Esophagus (tissue), 2 donors: Measurements from ENCODE around the gene FAM120AOS. TPM values are rescaled to one million over a fixed set of nuclear protein-coding genes. Genes with fewer than 3 reads are reported as not detected.
A peak's percentile ranks its signal among the peaks of the same experiment; 100 is the strongest.

Experiments used
- H3K27ac ChIP-seq, 2 donors: one replicate each; pipeline ENCODE4 v1.5.1; 2013; ENCODE audit warnings: low read depth in 2 of 2, mild to moderate bottlenecking in 2 of 2, inconsistent platforms in 1 of 2, low read length in 1 of 2, moderate library complexity in 1 of 2
- H3K27me3 ChIP-seq, 2 donors: one replicate each; pipeline ENCODE4 v1.6.1; 2013; ENCODE audit warnings: low read length in 2 of 2, control low read depth in 1 of 2, mild to moderate bottlenecking in 1 of 2; ENCODE audit not compliant: insufficient read depth in 2 of 2, control insufficient read depth in 1 of 2
- H3K36me3 ChIP-seq, 2 donors: one replicate each; pipeline ENCODE4 v1.6.1; 2013; ENCODE audit warnings: low read length in 1 of 2; ENCODE audit not compliant: control insufficient read depth in 2 of 2, insufficient read depth in 2 of 2
- H3K4me1 ChIP-seq, 2 donors: one replicate each; pipeline ENCODE4 v1.6.1; 2013; ENCODE audit warnings: low read length in 1 of 2; ENCODE audit not compliant: control insufficient read depth in 2 of 2, insufficient read depth in 2 of 2
- H3K4me3 ChIP-seq, 2 donors: one replicate each; pipeline ENCODE4 v1.5.1; 2013; ENCODE audit warnings: low read length in 2 of 2, mild to moderate bottlenecking in 2 of 2, low read depth in 1 of 2, moderate library complexity in 1 of 2
- H3K9me3 ChIP-seq, 2 donors: one replicate each; pipeline ENCODE4 v1.6.1; 2013; ENCODE audit warnings: mild to moderate bottlenecking in 2 of 2, low read depth in 1 of 2, low read length in 1 of 2, moderate library complexity in 1 of 2; ENCODE audit not compliant: control insufficient read depth in 2 of 2, insufficient read depth in 1 of 2
- WGBS, 2 donors: extraction: QIAGEN DNeasy Blood & Tissue Kit; methylation state at CpG; one replicate each; pipeline ENCODE4 v1.1.7; 2013; 5-methylcytosine and 5-hydroxymethylcytosine counted together
- polyA plus RNA-seq, 2 donors: library from polyadenylated mRNA; stranded (reverse); fragments of 200-250 nt; gene quantifications; one replicate each; pipeline ENCODE4 v1.2.3, GENCODE V29; 2013
- donor health status: healthy with polysubstance abuse.
- donor health status: Bipolar disorder and iron deficiency.

Gene FAM120AOS
- polyA plus RNA-seq, 2 donors: 19.6 to 23.7 TPM

DNA sequence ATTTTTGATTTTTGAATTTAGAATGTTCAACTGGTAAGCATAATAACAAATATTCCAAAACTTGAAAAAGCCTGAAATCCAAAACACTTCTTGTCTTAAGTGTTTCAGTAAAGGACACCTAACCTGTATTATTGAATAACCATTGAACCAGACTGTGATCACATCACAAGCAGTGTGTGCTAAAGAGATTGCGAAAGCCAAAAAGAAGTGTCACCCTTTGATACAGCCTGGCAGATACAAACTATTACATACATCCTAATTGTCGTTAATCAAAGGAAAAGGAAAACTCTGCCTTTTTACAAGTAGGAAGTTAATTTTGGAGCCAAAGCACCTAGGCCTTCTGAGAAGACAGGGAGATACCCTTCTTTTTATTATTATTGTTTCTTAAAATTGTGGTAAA is 8.4 kb upstream of the FAM120AOS start:
- Histone ChIP-seq H3K4me1 (peaks cover 0 to 6% of the 10 kb centered on the region in 2 donors), H3K27me3 (no peaks in the 10 kb centered on the region), H3K4me3 (no peak overlapping the region), H3K9me3 (no peaks in the 10 kb centered on the region), H3K27ac (no peak overlapping the region), H3K36me3 (no peaks in the 10 kb centered on the region)
- 70 to 77% methylated on average over 2 of the region's 2 CpGs for WGBS, 2 donors

DNA sequence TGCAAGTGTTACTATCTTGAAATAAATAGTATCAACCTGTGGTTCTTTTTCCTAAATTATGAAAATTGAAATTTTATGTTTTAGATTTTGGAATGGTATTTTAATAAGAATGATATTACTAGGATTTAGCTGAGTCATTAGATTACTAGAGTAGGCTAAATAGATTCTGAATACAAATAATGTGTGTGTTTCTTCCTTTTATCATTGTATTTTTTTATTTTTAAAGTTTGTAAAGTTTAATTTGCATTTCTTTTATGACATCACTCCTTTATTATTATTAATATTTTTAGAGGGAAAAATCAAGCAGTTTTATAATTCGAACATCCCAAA is 8.0 kb upstream of the FAM120AOS start:
- peaks cover 0 to 3% of the 10 kb centered on the region in 2 donors for H3K4me1 ChIP-seq
- H3K27me3 ChIP-seq: no peaks in the 10 kb centered on the region
- H3K27ac ChIP-seq: no peak overlapping the region
- WGBS, 2 donors: 92 to 97% methylated on average over 1 of the region's 1 CpG
- no peak overlapping the region for H3K4me3 ChIP-seq
- no peaks in the 10 kb centered on the region for H3K9me3 ChIP-seq
- H3K36me3 ChIP-seq: no peaks in the 10 kb centered on the region

DNA sequence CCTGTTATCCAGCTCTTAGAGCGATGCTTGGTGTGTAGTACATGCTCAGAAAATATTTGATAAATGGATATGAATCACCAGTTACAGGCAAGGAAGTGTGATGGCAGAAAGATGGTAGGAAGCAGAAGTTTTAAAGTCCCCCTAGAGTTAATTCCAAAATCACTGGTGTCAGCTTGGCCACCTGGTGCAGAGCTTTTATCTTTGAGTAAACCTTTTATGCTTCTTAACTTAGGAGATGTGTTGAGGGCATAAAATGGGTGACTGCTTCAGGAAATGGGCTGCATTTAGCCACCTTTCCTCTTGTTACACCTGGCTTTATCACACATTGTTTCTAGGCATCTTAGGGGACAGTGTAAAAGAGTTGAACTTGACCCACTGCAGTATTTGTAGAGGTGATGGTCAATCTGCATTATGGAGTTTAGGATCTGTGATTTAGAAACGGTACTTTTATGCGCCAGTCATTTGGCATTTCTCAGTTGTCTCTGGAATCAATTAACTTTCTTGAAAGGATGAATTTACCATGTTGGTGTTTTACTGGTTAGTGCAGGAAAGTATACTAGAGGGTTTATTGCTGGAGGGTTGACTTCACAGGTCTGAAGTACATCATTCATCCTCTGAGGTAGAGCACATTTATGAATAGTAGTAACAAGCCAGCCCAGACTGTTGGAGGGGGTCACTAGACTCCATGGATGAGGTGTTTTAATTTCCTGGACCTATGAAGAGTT is 7.5 kb upstream of the FAM120AOS start:
- Histone ChIP-seq H3K36me3 (no peaks in the 10 kb centered on the region), H3K27me3 (no peaks in the 10 kb centered on the region), H3K4me3 (no peak overlapping the region), H3K4me1 (peaks cover 0 to 2% of the 10 kb centered on the region in 2 donors), H3K27ac (no peak overlapping the region), H3K9me3 (no peaks in the 10 kb centered on the region)
- WGBS, 2 donors: 90 to 91% methylated on average over 3 of the region's 3 CpGs

GRCh38 chr9:93459432-93459847 is 6.1 kb upstream of the FAM120AOS start:
- H3K36me3 ChIP-seq: no peaks in the 10 kb centered on the region
- H3K4me1 ChIP-seq: peaks cover 0 to 2% of the 10 kb centered on the region in 2 donors
- H3K27ac ChIP-seq: no peak overlapping the region
- H3K27me3 ChIP-seq: no peaks in the 10 kb centered on the region
- no peak overlapping the region for H3K4me3 ChIP-seq
- H3K9me3 ChIP-seq: no peaks in the 10 kb centered on the region

- WGBS, 2 donors: 73 to 82% methylated on average over 4 of the region's 4 CpGs
- Histone ChIP-seq H3K27me3 (no peaks in the 10 kb centered on the region), H3K36me3 (no peaks in the 10 kb centered on the region), H3K27ac (no peak overlapping the region), H3K9me3 (no peaks in the 10 kb centered on the region), H3K4me3 (no peak overlapping the region), H3K4me1 (peaks cover 0 to 2% of the 10 kb centered on the region in 2 donors)
Observed at GRCh38 chr9:93458712-93459111, 5.3 kb upstream of the FAM120AOS start.

DNA sequence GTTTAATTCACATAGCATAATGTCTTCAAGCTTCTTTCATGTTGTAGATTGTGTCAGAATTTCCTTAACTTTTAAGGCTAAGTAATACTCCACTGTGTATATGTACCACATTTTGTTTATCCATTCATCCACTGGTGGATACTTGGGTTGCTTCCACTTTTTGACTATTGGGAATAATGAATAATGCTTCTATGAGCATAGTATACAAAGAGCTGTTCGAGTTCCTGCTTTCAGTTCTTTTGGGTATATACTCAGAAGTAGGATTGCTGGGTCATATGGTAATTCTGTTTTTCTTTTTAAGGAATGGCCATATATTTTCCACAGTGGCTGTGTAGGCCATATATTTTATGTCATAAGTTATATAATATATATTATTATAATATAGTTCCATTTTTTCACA is 3.6 kb upstream of the FAM120AOS start:
- no peak overlapping the region for H3K4me3 ChIP-seq
- no peaks in the 10 kb centered on the region for H3K27me3 ChIP-seq
- H3K27ac ChIP-seq: no peak overlapping the region
- no peaks in the 10 kb centered on the region for H3K9me3 ChIP-seq
- H3K36me3 ChIP-seq: no peaks in the 10 kb centered on the region
- 71 to 81% methylated on average over 1 of the region's 1 CpG for WGBS, 2 donors
- peaks cover 0 to 2% of the 10 kb centered on the region in 2 donors for H3K4me1 ChIP-seq

- Histone ChIP-seq H3K4me1 (peaks cover 0 to 2% of the 10 kb centered on the region in 2 donors), H3K4me3 (no peak overlapping the region), H3K36me3 (no peaks in the 10 kb centered on the region), H3K27ac (no peak overlapping the region), H3K27me3 (no peaks in the 10 kb centered on the region), H3K9me3 (no peaks in the 10 kb centered on the region)
- 35 to 51% methylated on average over 2 of the region's 2 CpGs for WGBS, 2 donors
Observed at GRCh38 chr9:93456504-93456903, 3.1 kb upstream of the FAM120AOS start.

DNA sequence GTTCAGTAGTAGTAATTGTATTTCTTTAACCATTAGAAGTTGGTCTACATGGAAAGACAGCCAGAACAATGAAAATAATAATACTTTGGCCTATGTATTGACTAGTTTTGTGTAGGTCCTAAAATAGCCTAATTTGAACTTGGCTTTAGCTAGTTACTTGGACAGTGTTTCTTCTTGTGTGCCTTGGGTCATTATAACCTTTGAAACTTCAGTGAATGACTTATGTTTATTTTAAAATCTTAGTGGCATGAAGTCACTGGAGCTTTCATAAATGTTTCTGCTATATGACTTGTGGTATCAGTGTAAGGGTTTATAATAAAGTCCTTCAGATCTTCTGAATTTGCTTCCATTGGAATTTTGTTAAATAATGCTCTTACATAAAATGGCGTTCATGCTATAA is 2.6 kb upstream of the FAM120AOS start:
- Histone ChIP-seq H3K27ac (no peak overlapping the region), H3K9me3 (no peaks in the 10 kb centered on the region), H3K27me3 (no peaks in the 10 kb centered on the region), H3K4me1 (peaks cover 0 to 2% of the 10 kb centered on the region in 2 donors), H3K4me3 (no peak overlapping the region), H3K36me3 (no peaks in the 10 kb centered on the region)
- 84 to 95% methylated on average over 1 of the region's 1 CpG for WGBS, 2 donors

GRCh38 chr9:93452710-93453046 is 703 bp downstream of the FAM120AOS start:
- 0 to 1% methylated on average over 10 of the region's 10 CpGs for WGBS, 2 donors
- peak overlapping the region; percentile 94 to 100 for H3K27ac ChIP-seq
- no peaks in the 10 kb centered on the region for H3K9me3 ChIP-seq
- no peaks in the 10 kb centered on the region for H3K27me3 ChIP-seq
- H3K4me1 ChIP-seq: peaks cover 0 to 2% of the 10 kb centered on the region in 2 donors
- peaks cover 3 to 8% of the 10 kb centered on the region in 2 donors for H3K36me3 ChIP-seq
- H3K4me3 ChIP-seq: peak overlapping the region; percentile 85
